Measurements from ENCODE around the gene BRD7.

DNA sequence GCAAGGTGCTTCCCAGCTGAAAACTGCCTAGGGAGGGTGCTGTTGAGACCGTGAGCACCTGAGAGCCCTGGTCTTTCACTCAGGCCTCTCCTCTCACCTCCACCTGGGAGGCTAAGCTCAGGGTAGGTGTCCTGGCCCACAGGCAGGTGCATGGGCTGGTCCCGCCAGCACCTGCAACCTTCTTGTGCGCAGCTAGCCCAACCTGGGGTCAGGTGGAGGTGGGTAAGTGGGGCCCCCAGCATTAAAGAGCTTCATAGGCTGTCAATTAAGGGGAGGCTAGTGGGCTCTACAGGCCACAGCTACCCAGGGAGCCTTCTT lies 93.7 kb downstream of the BRD7 start:
- TF ChIP-seq, protein P1, sequence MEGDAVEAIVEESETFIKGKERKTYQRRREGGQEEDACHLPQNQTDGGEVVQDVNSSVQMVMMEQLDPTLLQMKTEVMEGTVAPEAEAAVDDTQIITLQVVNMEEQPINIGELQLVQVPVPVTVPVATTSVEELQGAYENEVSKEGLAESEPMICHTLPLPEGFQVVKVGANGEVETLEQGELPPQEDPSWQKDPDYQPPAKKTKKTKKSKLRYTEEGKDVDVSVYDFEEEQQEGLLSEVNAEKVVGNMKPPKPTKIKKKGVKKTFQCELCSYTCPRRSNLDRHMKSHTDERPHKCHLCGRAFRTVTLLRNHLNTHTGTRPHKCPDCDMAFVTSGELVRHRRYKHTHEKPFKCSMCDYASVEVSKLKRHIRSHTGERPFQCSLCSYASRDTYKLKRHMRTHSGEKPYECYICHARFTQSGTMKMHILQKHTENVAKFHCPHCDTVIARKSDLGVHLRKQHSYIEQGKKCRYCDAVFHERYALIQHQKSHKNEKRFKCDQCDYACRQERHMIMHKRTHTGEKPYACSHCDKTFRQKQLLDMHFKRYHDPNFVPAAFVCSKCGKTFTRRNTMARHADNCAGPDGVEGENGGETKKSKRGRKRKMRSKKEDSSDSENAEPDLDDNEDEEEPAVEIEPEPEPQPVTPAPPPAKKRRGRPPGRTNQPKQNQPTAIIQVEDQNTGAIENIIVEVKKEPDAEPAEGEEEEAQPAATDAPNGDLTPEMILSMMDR (IDR thresholded peaks at IDR 0.05 in 8 of 11, conservative IDR thresholded peaks at IDR 0.05 in 3 of 11), result no peak
- TF ChIP-seq POLR2A (IDR thresholded peaks at IDR 0.05) (no peak), POLR2AphosphoS5 (IDR thresholded peaks at IDR 0.05) (no peak)
